HCT116 (cell line): ENCODE data around the gene CROCC.

Experiments
- CTCF ChIP-seq, 3 experiments: fragments of 200-600 bp in 1 of 3; sonication (generic) in 1 of 3; IDR thresholded peaks in 2 of 3; conservative IDR thresholded peaks in 1 of 3; 2 replicates each; pipeline ENCODE4 v1.5.1; 2012 to 2017; ENCODE audit warnings: low read depth in 2 of 3, low read length in 2 of 3, antibody characterized with exemption in 1 of 3, borderline replicate concordance in 1 of 3, control low read depth in 1 of 3, mild to moderate bottlenecking in 1 of 3, mixed read lengths in 1 of 3, mixed run types in 1 of 3, moderate library complexity in 1 of 3; ENCODE audit not compliant: insufficient read depth in 1 of 3
- ELF1 ChIP-seq: IDR thresholded peaks from 2 replicates; pipeline ENCODE4 v1.6.1; 2012; ENCODE audit warnings: low read depth, borderline replicate concordance
- EZH2 ChIP-seq: fragments of 200-600 bp; sonication (generic); IDR thresholded peaks from 2 replicates; pipeline ENCODE4 v1.6.1; 2017; ENCODE audit warnings: antibody characterized with exemption, mixed run types
- JUND ChIP-seq: IDR thresholded peaks from 2 replicates; pipeline ENCODE4 v1.6.1; 2012
- RAD21 ChIP-seq: IDR thresholded peaks from 2 replicates; pipeline ENCODE4 v1.6.1; 2012; ENCODE audit warnings: low read depth, mild to moderate bottlenecking
- TCF7L2 ChIP-seq: IDR thresholded peaks from 2 replicates; pipeline ENCODE4 v1.7.0; 2011; ENCODE audit warnings: borderline replicate concordance, inconsistent platforms; ENCODE audit not compliant: insufficient read depth, insufficient read length; ENCODE audit errors: extremely low read depth
- ZNF274 ChIP-seq: fragments of 200-500 bp; sonication (Bioruptor generic); IDR thresholded peaks from 2 replicates; pipeline ENCODE4 v1.6.1; 2014; ENCODE audit warnings: mild to moderate bottlenecking, low read depth, low read length, inconsistent platforms

GRCh38 chr1:16983649-16984048 is 61.9 kb downstream of the CROCC start:
- TF ChIP-seq RAD21: no peak
- no peak for TF ChIP-seq CTCF (IDR thresholded peaks at IDR 0.05 in 2 of 3, conservative IDR thresholded peaks at IDR 0.05 in 1 of 3; ENCODE audit: borderline replicate concordance in 1 of 3, insufficient read depth in 1 of 3, low read depth in 2 of 3, low read length in 2 of 3)
- TF ChIP-seq ELF1: no peak
- TF ChIP-seq JUND: no peak
- TF ChIP-seq TCF7L2: no peak
- no peak for TF ChIP-seq EZH2
- TF ChIP-seq ZNF274: no peak
